Activated naive CD4-positive, alpha-beta T cell treated with anti-CD3 and anti-CD28 coated beads, Interleukin-2, amount 50 U/mL, for 72 hours (primary cell): ENCODE results near the gene CSHL1. TPM values are rescaled to one million over a fixed set of nuclear protein-coding genes. Genes with fewer than 3 reads are reported as not detected.
"Not testable (repeated sequence)": the region's sequence is repeated elsewhere in the genome, so short reads cannot be mapped to it uniquely, and the experiment has no call there.

Experiments
- ATAC-seq, 2 donors: fragments of 150-1000 bp; cut with Tn5 transposase; 2 replicates each; pipeline ENCODE4 v1.10.0; 2021; ENCODE audit warnings: mild to moderate bottlenecking in 2 of 2, moderate library complexity in 2 of 2
- DNase-seq, 2 donors: peaks; one replicate each; pipeline ENCODE4 v3.0.0; 2021 to 2022; ENCODE audit warnings: low spot score in 2 of 2
- H3K27ac Mint-ChIP-seq, 2 donors: one replicate each; pipeline ENCODE4 v1.8.0; 2022; ENCODE audit warnings: mild to moderate bottlenecking in 2 of 2, mixed read lengths in 2 of 2
- H3K36me3 Mint-ChIP-seq, 2 donors: one replicate each; pipeline ENCODE4 v1.8.0; 2022; ENCODE audit warnings: mixed read lengths in 2 of 2
- H3K9me3 Mint-ChIP-seq, 2 donors: one replicate each; pipeline ENCODE4 v1.8.0; 2022; ENCODE audit warnings: mixed read lengths in 2 of 2
- total RNA-seq, 2 donors: library from RNA; stranded (reverse); gene quantifications; one replicate each; pipeline ENCODE4 v1.2.3, GENCODE V29; 2022

Gene CSHL1
- total RNA-seq, 2 donors from 2014 or later: 0.31 TPM; not detected in 1

- Mint-ChIP-seq H3K27ac (no peak overlapping the region), H3K36me3 (peaks cover 0 to 5% of the 10 kb centered on the region in 2 donors), H3K9me3 (no peaks in the 10 kb centered on the region)
- DNase-seq (no peak), ATAC-seq (no peak)
Measured at GRCh38 chr17:63928966-63929695, 18.1 kb upstream of the CSHL1 start.

- H3K9me3 Mint-ChIP-seq: no peaks in the 10 kb centered on the region
- ATAC-seq (no peak), DNase-seq (no peak)
- peaks cover 0 to 5% of the 10 kb centered on the region in 2 donors for H3K36me3 Mint-ChIP-seq
- H3K27ac Mint-ChIP-seq: no peak overlapping the region
Measured at GRCh38 chr17:63928172-63928666, 17.2 kb upstream of the CSHL1 start.

- ATAC-seq (no peak), DNase-seq (no peak)
- Mint-ChIP-seq H3K9me3 (no peaks in the 10 kb centered on the region), H3K27ac (no peak overlapping the region), H3K36me3 (peaks cover 0 to 5% of the 10 kb centered on the region in 2 donors)
Measured at GRCh38 chr17:63927464-63928171, 16.6 kb upstream of the CSHL1 start.

- ATAC-seq (no peak), DNase-seq (no peak)
- Mint-ChIP-seq H3K9me3 (no peaks in the 10 kb centered on the region), H3K36me3 (no peaks in the 10 kb centered on the region), H3K27ac (no peak overlapping the region)
Measured at GRCh38 chr17:63926164-63926563, 15.1 kb upstream of the CSHL1 start.

GRCh38 chr17:63925615-63926014 lies 14.6 kb upstream of the CSHL1 start:
- no peak for ATAC-seq
- no peak overlapping the region for H3K27ac Mint-ChIP-seq

GRCh38 chr17:63922402-63922801 lies 11.3 kb upstream of the CSHL1 start:
- DNase-seq, H3K27ac Mint-ChIP-seq, H3K36me3 Mint-ChIP-seq, H3K9me3 Mint-ChIP-seq, ATAC-seq: not testable (repeated sequence)

More at GRCh38 chr17:63925615-63926014, 14.6 kb upstream of the CSHL1 start:
- no peak for DNase-seq
- H3K9me3 Mint-ChIP-seq: no peaks in the 10 kb centered on the region
- no peaks in the 10 kb centered on the region for H3K36me3 Mint-ChIP-seq

- ATAC-seq, H3K27ac Mint-ChIP-seq: not testable (repeated sequence)
Measured at GRCh38 chr17:63920779-63921178, 9.7 kb upstream of the CSHL1 start.

GRCh38 chr17:63920050-63920449 lies 9.0 kb upstream of the CSHL1 start:
- H3K9me3 Mint-ChIP-seq, DNase-seq, ATAC-seq, H3K36me3 Mint-ChIP-seq, H3K27ac Mint-ChIP-seq: not testable (repeated sequence)

More at GRCh38 chr17:63920779-63921178, 9.7 kb upstream of the CSHL1 start:
- DNase-seq, H3K36me3 Mint-ChIP-seq, H3K9me3 Mint-ChIP-seq: not testable (repeated sequence)

- Mint-ChIP-seq H3K9me3 (no peaks in the 10 kb centered on the region), H3K27ac (no peak overlapping the region), H3K36me3 (no peaks in the 10 kb centered on the region)
- DNase-seq: peak; percentile 73 to 77
- ATAC-seq: peak; percentile 94 to 99
Measured at GRCh38 chr17:63919311-63919723, 8.3 kb upstream of the CSHL1 start.

- not testable (repeated sequence) for ATAC-seq
Measured at GRCh38 chr17:63918789-63919305, 7.8 kb upstream of the CSHL1 start, which contains the start of gene GH1. Gene GH1 (minus strand): TSS chr17:63918839. CDS start chr17:63918776, 63 bp downstream.

GRCh38 chr17:63918305-63918704 lies 7.2 kb upstream of the CSHL1 start:
- ATAC-seq (no peak), DNase-seq (no peak)
- Mint-ChIP-seq H3K36me3 (no peaks in the 10 kb centered on the region), H3K9me3 (no peaks in the 10 kb centered on the region), H3K27ac (no peak overlapping the region)

More at GRCh38 chr17:63918789-63919305, 7.8 kb upstream of the CSHL1 start, which contains the start of gene GH1:
- not testable (repeated sequence) for DNase-seq, H3K9me3 Mint-ChIP-seq, H3K36me3 Mint-ChIP-seq
- H3K27ac Mint-ChIP-seq: peak within 1 kb of the TSS in 1 of 2 donors; percentile 20

GRCh38 chr17:63917646-63918045 lies 6.6 kb upstream of the CSHL1 start:
- no peaks in the 10 kb centered on the region for H3K36me3 Mint-ChIP-seq
- H3K9me3 Mint-ChIP-seq: no peaks in the 10 kb centered on the region
- no peak for ATAC-seq
- DNase-seq: no peak
- peak overlapping the region in 1 of 2 donors; percentile 20 for H3K27ac Mint-ChIP-seq

GRCh38 chr17:63917206-63917605 lies 6.1 kb upstream of the CSHL1 start:
- H3K9me3 Mint-ChIP-seq, ATAC-seq, H3K36me3 Mint-ChIP-seq: not testable (repeated sequence)

GRCh38 chr17:63916566-63917185 lies 5.6 kb upstream of the CSHL1 start:
- no peak overlapping the region for H3K27ac Mint-ChIP-seq
- no peaks in the 10 kb centered on the region for H3K9me3 Mint-ChIP-seq
- H3K36me3 Mint-ChIP-seq: no peaks in the 10 kb centered on the region
- ATAC-seq (no peak), DNase-seq (no peak)

More at GRCh38 chr17:63917206-63917605, 6.1 kb upstream of the CSHL1 start:
- not testable (repeated sequence) for DNase-seq, H3K27ac Mint-ChIP-seq

- DNase-seq, H3K9me3 Mint-ChIP-seq, H3K36me3 Mint-ChIP-seq, H3K27ac Mint-ChIP-seq, ATAC-seq: not testable (repeated sequence)
Measured at GRCh38 chr17:63915753-63916152, 4.7 kb upstream of the CSHL1 start.

GRCh38 chr17:63914471-63914870 lies 3.4 kb upstream of the CSHL1 start:
- Mint-ChIP-seq H3K27ac (no peak overlapping the region), H3K9me3 (no peaks in the 10 kb centered on the region), H3K36me3 (no peaks in the 10 kb centered on the region)
- no peak for ATAC-seq
- DNase-seq: no peak
